Measurements from ENCODE around the gene SAGE1.
"Not testable (repeated sequence)": the region's sequence is repeated elsewhere in the genome, so short reads cannot be mapped to it uniquely, and the experiment has no call there.

The SAGE1 gene, protein sequence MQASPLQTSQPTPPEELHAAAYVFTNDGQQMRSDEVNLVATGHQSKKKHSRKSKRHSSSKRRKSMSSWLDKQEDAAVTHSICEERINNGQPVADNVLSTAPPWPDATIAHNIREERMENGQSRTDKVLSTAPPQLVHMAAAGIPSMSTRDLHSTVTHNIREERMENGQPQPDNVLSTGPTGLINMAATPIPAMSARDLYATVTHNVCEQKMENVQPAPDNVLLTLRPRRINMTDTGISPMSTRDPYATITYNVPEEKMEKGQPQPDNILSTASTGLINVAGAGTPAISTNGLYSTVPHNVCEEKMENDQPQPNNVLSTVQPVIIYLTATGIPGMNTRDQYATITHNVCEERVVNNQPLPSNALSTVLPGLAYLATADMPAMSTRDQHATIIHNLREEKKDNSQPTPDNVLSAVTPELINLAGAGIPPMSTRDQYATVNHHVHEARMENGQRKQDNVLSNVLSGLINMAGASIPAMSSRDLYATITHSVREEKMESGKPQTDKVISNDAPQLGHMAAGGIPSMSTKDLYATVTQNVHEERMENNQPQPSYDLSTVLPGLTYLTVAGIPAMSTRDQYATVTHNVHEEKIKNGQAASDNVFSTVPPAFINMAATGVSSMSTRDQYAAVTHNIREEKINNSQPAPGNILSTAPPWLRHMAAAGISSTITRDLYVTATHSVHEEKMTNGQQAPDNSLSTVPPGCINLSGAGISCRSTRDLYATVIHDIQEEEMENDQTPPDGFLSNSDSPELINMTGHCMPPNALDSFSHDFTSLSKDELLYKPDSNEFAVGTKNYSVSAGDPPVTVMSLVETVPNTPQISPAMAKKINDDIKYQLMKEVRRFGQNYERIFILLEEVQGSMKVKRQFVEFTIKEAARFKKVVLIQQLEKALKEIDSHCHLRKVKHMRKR

GRCh38 chrX:135893294-135893817 lies at the start of gene SAGE1, which contains the start of gene CT45A10:
Gene SAGE1 (plus strand): TSS chrX:135893716. CDS start chrX:135896243, 2,527 bp downstream.
Gene CT45A10 (minus strand): TSS chrX:135893444. CDS start chrX:135885344, 8,100 bp downstream.
- no peak for DNase-seq (ENCODE audit: low read depth in 2 of 2)

- not testable (repeated sequence) for DNase-seq (ENCODE audit: low read depth in 2 of 2)
These were observed 39.1 kb upstream of the SAGE1 start, which contains the start of gene CT45A8 for GRCh38 chrX:135854438-135854837. Gene CT45A8 (minus strand): TSS chrX:135854538. CDS start chrX:135850783, 3,755 bp downstream.

GRCh38 chrX:135871712-135872111 lies 21.8 kb upstream of the SAGE1 start, which contains the start of gene CT45A9:
Gene CT45A9 (minus strand): TSS chrX:135871812. CDS start chrX:135868061, 3,751 bp downstream.
- DNase-seq (ENCODE audit: low read depth in 2 of 2) = not testable (repeated sequence)

GRCh38 chrX:135882741-135883140 lies 10.8 kb upstream of the SAGE1 start:
- DNase-seq (ENCODE audit: low read depth in 2 of 2) = not testable (repeated sequence)

DNA sequence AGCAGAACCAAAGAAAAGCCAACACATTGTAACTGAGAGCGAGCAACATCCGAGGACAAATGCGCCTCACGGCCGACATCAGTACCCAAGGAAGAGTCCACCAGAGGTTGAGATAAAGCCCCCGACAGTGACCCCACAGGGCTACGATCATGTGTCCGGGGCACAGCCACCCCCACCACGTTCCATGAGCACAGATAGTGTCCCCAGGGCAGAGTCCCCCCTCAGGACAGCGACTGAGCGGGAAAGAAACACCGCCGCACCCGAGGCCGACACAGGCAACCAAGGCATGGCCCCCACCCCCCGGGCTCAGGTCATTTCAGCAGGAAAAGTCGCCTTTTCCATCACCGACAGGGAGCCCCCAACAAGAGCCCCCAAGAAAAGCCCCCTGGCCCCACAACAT lies 5.3 kb upstream of the SAGE1 start:
- DNase-seq (ENCODE audit: low read depth in 2 of 2) = not testable (repeated sequence)

GRCh38 chrX:135888976-135889375 lies 4.5 kb upstream of the SAGE1 start:
- DNase-seq (ENCODE audit: low read depth in 2 of 2) = not testable (repeated sequence)

DNA sequence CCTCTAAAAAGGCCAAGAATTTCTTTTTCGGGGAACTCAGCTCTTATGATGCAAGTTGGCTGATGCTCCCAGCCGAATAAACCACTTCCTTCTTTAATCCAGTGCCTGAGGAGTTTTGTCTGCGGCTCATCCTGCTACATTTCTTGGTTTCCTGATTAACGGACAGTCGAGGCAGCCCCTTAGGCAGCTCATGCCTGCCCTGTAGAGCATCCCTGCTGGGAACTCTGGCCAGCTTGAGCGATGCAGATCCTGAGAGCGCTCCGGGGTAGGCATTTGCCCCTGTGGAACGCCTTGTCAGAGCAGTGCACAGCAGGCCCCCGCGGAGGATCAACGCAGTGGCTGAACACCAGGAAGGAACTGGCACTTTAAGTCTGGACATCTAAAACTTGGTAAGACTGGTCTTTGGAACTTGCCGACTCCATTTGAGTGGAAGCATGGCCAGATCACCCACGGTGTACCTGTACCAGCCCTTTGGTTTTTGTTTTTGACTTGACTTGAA lies 3.4 kb upstream of the SAGE1 start:
- DNase-seq (ENCODE audit: low read depth in 2 of 2) = no peak

DNA sequence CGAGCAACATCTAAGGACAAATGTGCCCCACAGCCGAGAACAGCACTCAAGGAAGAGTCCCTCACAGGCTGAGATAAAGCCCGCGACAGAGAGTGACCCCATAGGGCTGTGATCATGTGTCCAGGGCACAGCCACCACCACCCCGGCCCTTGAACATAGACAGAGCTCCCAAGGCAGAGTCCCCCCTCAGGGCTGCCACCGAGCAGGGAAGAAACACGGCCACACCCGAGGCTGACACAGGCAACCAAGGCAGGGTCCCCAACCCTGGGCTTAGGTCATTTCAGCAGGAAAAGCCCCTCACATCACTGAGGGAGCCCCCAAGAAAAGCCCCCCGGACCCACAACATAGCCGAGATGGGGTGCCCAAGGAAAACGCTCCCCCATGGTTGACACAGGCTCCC lies 735 bp upstream of the SAGE1 start:
- DNase-seq (ENCODE audit: low read depth in 2 of 2) = no peak

DNA sequence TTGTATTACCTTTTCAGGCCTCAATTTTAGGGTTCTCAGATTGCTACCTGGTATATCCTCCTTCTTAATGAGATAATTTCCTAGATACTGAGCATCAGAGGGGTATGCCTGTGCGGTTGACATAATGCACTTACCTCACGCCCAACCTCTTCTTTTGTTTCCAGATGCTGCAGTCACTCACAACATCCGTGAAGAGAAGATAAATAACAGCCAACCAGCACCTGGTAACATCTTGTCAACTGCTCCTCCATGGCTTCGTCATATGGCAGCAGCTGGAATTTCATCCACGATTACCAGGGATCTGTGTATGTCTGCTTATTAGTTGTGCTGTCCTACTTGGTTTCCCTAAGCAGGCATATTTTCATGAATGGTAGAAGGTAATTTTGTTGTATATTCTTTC lies 16.7 kb downstream of the SAGE1 start:
- DNase-seq (ENCODE audit: low read depth in 2 of 2) = no peak

GRCh38 chrX:135914404-135914803 lies 20.9 kb downstream of the SAGE1 start:
- DNase-seq (ENCODE audit: low read depth in 2 of 2) = no peak

- DNase-seq (ENCODE audit: low read depth in 2 of 2) = not testable (repeated sequence)
These were observed 27.0 kb downstream of the SAGE1 start for GRCh38 chrX:135920516-135920915.

- DNase-seq (ENCODE audit: low read depth in 2 of 2) = no peak
These were observed 29.8 kb downstream of the SAGE1 start for GRCh38 chrX:135923353-135923752.

GRCh38 chrX:135927897-135928296 lies 34.4 kb downstream of the SAGE1 start:
- no peak for DNase-seq (ENCODE audit: low read depth in 2 of 2)

DNA sequence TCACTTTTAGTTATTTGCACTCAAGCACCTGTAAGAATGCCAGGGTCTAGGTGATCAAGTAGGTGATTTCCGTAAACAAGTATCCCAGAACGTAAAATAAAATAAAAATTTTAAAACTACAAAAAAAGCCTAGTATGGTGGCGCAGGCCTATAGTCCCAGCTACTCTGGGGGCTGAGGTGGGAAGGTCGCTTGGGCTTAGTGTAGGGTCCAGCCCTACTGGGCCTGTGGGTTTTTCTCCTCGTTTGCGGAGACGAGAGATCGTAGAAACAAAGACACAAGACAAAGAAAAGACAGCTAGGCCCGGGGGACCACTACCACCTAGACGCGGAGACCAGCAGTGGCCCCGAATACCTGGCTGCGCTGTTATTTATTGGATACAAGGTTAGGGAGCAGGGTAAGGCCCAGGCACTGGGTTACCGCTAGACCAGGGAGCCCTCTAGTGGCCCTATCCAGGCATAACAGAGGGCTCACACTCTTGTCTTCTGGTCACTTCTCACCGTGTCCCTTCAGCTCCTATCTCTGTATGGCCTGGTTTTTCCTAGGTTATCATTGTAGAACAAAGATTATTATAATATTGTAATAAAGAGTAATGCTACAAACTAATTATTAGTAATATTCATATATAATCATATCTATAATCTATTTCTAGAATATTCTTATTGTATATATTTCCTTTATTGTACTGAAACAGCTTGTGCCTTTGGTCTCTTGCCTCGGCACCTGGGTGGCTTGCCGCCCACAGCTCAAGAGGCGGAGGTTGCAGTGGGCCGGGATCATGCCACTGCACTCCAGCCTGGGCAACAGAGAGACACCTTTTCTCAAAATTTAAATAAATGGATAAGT lies 38.4 kb downstream of the SAGE1 start:
- peak in 1 of 2 donors; percentile 14 for DNase-seq (ENCODE audit: low read depth in 2 of 2)

DNA sequence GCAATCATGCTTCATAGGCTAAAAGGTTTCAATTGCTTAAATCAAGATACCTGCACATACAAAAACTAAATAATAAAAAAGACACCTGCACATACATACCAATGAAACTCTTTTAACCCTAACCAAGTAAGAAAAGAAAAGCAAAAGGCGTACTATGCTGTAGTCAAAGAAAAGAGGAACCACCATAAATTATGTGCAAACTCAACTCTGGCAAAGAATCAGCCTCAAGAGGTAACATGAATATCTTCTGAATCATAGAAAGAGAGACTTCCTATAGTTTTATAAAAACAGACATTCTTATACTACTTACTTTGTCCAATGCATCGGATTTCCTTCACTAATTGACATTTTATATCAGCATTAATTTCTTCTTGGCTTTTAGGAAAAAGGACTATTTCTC lies 51.0 kb downstream of the SAGE1 start:
- no peak for DNase-seq (ENCODE audit: low read depth in 2 of 2)

- no peak for DNase-seq (ENCODE audit: low read depth in 2 of 2)
These were observed 57.8 kb downstream of the SAGE1 start for GRCh38 chrX:135951291-135951690.
